ENCODE measurements around the gene CELSR2.

The CELSR2 gene

GRCh38 chr1:109235137-109235536, 14.2 kb upstream of the CELSR2 start:
- no peak for DNase-seq

GRCh38 chr1:109237512-109237911, 11.8 kb upstream of the CELSR2 start:
- DNase-seq, result no peak

GRCh38 chr1:109238382-109238781, 11.0 kb upstream of the CELSR2 start:
- DNase-seq, result no peak

GRCh38 chr1:109239047-109239408, 10.3 kb upstream of the CELSR2 start:
- no peak for DNase-seq

GRCh38 chr1:109239409-109240068, 9.8 kb upstream of the CELSR2 start:
- DNase-seq, result no peak

GRCh38 chr1:109240158-109241152, 8.9 kb upstream of the CELSR2 start:
- DNase-seq, result no peak

- DNase-seq, result no peak
Measured at GRCh38 chr1:109241344-109241743, 8.0 kb upstream of the CELSR2 start.

- DNase-seq, result no peak
Measured at GRCh38 chr1:109241841-109242345, 7.4 kb upstream of the CELSR2 start.

GRCh38 chr1:109242387-109242786, 7.0 kb upstream of the CELSR2 start:
- no peak for DNase-seq

- DNase-seq, result no peak
Measured at GRCh38 chr1:109243221-109243620, 6.1 kb upstream of the CELSR2 start.

GRCh38 chr1:109243860-109244552, 5.3 kb upstream of the CELSR2 start:
- DNase-seq, result no peak

GRCh38 chr1:109246141-109246551, 3.2 kb upstream of the CELSR2 start:
- no peak for DNase-seq

GRCh38 chr1:109247401-109248365, 1.7 kb upstream of the CELSR2 start:
- DNase-seq, result no peak

GRCh38 chr1:109248444-109248796, 919 bp upstream of the CELSR2 start:
- DNase-seq, result no peak

GRCh38 chr1:109249654-109250401, 489 bp downstream of the CELSR2 start:
- DNase-seq, result no peak

- no peak for DNase-seq
Measured at GRCh38 chr1:109250454-109251276, 1.3 kb downstream of the CELSR2 start.

- DNase-seq, result no peak
Measured at GRCh38 chr1:109251277-109252166, 2.2 kb downstream of the CELSR2 start.

- DNase-seq, result no peak
Measured at GRCh38 chr1:109252167-109252892, 3.0 kb downstream of the CELSR2 start.
